HG02884 (cell line): ENCODE measurements around the gene TMEM150A.
"Not testable (repeated sequence)": the region's sequence is repeated elsewhere in the genome, so short reads cannot be mapped to it uniquely, and the experiment has no call there.

Source experiments
- ATAC-seq: cut with Tn5 transposase; IDR thresholded peaks from one replicate; pipeline ENCODE4 v1.9.1; 2021; ENCODE audit warnings: mild to moderate bottlenecking, moderate library complexity; ENCODE audit not compliant: unreplicated experiment

The TMEM150A gene

DNA sequence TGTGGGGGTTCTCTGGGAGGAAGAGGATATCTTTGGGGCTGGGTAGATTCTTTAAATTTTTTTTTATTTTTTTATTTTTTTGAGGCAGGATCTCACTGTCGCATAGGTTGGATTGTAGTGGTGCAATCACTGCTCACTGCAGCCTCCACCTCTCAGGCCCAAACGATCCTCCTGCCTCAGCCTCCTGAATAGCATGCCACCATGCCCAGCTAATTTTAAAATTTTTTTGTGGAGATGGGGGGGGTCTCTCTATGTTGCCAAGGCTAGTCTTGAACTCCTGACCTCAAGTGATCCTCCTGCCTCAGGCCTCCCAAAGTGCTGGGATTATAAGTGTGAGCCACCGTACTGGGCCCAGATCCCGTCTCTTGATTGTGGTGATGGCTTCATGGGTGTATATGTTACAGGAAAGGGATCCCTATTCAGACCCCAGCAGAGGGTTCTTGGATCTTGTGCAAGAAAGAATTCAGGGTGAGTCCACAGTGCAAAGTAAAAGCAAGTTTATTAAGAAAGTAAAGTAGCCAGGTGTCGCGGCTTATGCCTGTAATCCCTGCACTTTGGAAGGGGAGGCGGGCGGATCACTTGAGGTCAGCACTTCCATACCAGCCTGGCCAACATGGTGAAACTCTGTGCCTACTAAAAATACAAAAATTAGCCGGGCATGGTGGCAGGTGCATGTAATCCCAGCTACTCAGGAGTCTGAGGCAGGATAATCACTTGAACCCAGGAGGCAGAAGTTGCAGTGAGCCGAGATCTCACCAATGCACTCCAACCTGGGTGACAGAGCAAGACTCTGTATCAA lies 11.4 kb upstream of the TMEM150A start:
- no peak for ATAC-seq

- ATAC-seq: peak; percentile 58
Measured at GRCh38 chr2:85611705-85612587, 9.4 kb upstream of the TMEM150A start, which contains the start of gene C2orf68. TSS of gene C2orf68 (minus strand) at chr2:85612066. CDS start at chr2:85611984, 82 bp downstream.

DNA sequence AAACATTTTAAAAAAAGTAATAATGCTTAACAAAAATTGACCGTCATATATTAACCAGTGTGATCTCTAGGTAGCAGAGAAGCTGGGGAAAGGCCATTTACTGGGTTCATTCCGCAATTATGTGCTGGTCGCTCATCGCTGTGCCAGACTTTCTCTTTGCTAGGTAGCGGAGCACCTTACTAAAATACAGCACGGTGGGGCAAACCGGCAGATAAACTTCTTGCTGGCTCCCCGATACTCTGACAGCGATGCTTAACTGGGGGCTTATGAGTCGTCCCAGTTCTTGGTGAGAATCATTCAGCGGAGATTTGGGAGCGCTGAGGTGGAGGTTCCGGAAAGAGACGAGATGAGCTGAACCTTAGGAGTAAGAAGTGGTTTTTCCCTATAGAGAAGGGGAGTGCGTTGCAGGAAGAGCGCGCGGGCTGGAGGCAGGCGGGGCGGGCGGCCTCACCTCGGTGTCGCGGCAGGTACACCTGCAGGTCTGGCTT lies 8.8 kb upstream of the TMEM150A start:
- ATAC-seq: no peak

DNA sequence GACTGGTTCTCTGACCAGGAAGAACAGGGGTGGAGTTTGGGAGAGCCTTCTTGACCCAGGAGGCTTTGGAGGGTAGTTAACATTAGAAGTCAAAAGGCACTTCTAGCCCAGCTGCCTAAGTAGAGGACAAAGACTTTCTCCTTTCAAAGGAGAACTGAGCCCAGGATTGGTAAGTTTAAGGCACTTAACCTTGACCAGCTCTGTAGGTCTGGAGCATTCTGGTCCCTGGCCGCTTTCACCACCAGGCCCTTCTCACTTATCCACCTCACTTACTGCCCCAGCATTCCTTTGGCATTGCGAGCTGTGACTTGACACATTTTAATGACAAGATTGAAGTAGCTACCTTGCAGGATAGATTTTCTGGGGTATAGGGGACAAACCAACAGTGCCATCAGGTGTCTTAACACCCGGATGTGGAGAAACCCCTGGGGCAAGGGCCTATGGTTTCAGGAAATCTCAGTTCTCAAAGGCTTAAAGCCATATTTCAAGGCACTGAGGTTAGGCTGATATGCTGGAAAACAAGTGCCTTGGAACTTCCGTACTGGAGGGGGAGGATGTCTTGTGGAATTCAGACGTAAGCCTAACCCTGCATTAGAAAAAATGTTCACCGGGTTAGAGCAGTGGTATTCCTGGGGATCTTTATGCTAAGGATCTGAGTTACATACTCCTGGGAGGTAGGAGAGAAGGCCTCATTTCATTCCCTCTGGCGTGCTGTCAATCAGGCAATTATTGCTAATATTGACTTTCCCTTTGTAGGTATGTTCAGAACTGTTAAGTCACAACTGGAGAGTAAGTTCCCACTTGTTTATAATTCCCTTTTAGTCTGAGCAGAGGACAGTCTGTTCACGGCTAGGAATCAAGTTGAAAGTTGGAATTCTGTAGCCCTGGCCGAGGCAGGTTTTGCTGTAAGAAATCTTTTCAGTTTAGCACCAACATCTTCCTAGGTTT lies 5.0 kb upstream of the TMEM150A start:
- ATAC-seq: no peak

GRCh38 chr2:85606116-85606455 lies 3.6 kb upstream of the TMEM150A start:
- ATAC-seq: no peak

DNA sequence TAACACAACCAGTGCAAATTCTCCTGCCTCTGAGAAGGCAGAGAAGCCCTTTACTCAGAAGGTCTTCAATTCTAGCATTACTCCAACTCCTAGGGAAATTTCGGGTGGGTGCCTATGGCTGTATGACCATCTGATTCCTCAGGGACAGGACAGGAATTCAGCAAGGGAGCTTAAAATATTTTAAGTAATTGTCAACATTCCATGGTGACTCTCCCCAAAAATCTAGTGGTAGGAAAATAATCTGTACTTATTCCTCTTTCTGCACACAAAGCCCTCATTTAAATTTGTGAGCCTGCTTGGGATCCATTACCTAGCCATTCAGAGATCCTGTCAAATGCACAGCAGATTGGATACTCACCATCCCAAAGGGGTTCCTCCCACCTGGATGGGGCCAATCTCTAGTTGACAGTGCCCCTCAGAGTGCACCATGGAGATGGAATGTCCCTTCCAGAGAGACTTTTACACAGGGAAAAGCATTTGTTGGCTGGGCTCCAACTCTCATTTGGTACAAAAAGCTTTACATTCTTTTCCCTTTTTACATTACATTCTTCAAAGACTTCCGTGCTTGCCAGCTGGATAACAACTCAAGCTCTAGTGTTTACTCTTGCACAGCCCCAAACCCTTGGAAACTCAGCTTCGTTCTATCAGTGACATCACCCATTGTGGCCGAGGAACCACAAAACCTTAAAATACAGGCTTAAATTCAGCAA lies 3.1 kb upstream of the TMEM150A start:
- ATAC-seq: no peak

DNA sequence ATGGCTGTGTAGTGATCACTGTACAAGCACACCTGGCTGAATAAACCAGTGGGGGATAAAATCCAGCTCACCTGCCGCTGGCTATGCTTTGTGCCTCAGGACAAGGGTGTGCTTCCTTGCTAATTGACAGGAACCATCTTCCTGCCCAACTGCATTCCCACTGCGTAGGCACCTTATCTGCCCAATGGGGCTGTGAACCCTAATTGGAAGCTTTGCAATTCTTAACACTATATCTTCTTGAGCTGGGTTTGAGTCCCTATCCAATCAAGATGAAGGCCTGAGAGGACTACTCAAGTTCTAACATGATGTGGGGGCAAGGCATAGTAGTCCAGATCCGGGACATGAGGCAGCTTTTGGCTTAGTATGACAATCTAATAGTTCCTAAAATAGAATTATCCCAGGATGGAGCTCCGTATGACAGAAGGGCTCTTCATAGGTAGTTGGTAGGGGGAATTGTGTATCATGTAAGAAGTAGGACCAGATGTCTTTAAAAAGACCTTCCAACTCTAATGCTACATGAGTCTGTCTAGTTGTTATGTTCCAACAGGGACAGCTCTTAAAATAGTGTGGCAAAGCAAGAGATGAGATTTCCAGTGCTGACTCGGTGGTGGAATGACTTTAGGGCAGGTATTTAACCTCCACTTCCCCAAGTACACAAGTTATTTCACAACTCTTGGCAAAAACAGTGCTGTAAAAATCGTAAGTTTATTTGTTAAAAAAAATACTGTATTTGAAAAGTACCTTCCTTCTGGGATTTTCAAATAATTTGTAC lies 2.3 kb upstream of the TMEM150A start:
- no peak for ATAC-seq

GRCh38 chr2:85604133-85604444 lies 1.6 kb upstream of the TMEM150A start:
- ATAC-seq: not testable (repeated sequence)

DNA sequence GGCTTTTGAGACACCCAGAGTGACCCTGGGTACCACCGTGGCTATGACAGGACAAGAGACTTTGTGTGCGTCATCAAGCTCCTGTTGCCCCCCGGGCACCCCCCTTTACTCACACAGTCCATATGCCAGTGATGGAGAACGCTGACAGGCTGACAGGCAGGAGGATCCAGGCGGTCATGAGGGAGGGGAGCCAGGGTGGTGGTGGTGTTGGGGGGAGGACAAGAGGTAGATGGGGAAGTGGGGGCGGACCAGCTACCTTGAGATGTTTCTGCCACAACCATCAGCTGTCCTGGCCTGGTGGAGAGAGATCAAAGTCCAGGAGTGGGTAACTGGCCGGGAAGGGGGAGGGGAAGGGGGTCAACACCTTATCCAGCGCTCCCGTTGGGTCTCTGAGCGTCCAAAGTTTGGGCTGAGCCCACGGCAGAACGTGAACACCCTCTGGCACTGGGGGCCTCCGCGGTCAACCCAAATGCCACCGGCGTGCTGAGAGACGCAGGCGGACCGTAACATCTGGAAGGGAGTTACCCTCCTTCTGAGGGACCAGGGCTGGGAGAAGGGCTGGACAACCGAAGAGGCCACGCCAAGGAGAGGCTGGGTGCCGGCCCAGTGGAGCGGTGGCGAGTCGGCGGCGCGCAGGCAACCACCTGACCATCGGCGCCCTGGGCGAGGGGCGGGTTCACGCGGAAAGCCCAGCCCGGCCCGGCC lies 575 bp downstream of the TMEM150A start:
- peak; percentile 34 for ATAC-seq

DNA sequence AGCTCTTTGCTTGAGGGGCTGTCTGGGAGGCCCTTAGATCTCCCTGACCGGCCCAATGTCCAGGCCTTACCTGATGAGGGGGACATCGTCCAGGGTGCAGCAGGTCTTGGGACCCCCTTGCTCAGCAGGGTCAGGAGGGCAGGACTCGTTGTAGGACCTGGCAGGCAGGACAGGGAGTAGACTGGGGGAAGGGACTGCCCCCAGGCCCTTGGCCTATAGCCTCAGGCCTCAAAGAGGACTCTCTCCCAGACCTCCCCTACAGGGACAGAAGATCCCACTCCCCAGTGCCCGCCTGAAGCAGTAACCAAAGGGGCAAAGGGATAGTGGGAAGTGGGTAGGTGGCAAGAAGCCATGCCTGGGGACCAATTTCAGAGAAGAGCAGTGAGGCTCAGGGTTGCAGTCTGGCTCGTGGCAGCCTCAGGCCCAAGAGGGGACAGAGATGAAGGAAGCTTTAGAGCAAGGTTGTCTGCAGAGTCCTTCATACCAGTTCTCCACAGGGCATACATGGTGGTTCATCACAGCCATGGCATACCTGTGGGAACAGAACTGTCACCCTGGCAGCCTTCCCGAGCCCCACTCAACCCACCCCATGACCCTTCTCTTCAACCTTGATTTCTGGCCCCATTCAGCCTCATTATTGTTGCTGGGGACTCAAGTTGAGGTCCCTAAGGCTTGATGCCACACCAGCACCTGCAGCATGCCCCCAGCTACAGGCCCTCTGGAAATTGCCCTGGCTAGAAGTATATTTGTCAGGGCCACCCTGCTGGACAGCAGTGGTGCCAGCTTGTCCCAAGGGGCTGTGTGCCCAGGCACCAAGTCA lies 1.3 kb downstream of the TMEM150A start:
- no peak for ATAC-seq

- no peak for ATAC-seq
Measured at GRCh38 chr2:85600235-85600575, 2.3 kb downstream of the TMEM150A start.

- no peak for ATAC-seq
Measured at GRCh38 chr2:85599468-85600234, 2.8 kb downstream of the TMEM150A start.

DNA sequence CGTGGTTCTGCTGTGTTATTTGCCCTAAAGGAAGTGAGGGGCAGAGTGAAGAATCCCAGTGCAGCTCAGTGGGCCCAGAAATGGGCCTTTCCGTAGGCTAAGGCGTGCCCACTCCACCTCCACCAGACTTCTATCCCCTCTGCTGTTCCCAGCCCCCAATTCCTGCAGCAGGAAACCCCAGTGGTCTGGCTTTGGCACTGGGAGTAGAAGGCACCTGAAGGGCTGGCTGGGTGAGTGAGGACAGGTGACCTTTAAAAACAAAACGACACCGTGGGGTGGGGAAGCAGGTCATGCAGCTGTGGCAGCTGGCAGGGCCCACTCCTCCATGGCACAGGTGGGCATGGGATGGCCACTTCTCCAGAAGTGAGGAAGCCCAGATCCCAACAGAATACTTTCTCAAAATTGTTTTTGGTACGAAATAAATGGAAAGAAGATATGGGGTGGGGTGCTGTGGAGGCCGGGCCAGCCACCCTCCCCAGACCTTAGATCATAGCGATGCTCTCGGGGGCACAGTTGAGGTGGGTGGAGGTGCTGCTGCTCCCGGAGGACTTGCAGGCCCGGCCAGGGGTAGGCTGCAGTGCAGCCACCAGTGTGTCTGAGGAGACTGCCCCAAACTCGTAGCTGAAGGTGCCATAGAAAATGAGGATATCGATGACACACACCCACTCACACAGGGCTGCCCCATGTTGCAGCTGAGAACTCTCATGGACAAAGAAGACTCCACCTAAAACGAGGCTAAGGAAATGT lies 3.7 kb downstream of the TMEM150A start:
- no peak for ATAC-seq

DNA sequence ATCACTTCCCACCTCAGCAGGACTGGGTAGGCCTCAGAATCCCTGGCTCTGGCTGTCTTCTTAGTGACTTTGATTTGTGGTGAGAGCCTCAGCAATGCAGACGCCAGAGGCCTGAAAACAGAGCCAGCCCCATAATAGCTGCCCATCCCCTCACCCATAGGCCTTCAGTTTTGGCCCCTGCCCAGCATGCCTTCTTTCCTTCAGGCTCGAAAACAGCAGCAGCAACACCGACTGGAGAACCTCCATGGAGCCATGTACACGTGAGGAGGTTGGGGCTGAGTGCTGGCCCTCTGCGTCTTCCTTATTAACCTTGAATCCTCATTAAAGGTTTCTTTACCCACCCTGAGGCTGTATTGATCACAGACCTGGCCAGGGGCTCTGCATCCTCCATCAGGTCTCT lies 5.3 kb downstream of the TMEM150A start:
- no peak for ATAC-seq

DNA sequence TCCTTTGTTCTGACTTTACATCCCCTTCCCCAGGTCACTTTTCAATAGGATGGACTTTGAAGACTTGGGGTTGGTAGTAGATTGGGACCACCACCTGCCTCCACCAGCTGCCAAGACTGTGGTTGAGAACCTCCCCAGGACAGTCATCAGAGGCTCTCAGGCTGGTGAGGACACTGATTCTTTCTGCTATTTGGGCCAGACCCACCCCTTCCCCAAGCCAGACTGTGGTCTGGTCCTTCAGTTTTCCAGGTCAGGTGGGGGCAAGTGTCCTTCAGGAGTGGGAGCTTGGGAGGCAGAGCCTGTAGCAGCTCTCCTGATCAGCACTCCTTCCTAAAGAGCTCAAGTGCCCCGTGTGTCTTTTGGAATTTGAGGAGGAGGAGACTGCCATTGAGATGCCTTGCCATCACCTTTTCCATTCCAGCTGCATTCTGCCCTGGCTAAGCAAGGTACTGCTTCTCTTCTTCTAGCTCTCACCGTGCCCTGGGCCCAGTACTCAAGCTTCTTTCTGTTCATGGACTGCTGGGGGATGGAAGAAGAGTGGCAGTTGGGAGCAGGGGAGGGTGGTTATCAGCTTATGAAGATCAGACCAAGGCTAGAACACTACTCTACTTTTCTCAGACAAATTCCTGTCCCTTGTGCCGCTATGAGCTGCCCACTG lies 5.9 kb downstream of the TMEM150A start:
- ATAC-seq: no peak

- no peak for ATAC-seq
Measured at GRCh38 chr2:85596026-85596333, 6.5 kb downstream of the TMEM150A start.
